Left renal pelvis (tissue), 4 donors: ENCODE measurements around the gene TMEM123. TPM values are rescaled to one million over a fixed set of nuclear protein-coding genes. Genes with fewer than 3 reads are reported as not detected.

Experiments
- DNase-seq, 4 donors: peaks; one replicate each; pipeline ENCODE4 v3.0.0-alpha.2; 2013; ENCODE audit warnings: low read depth in 4 of 4, low spot score in 3 of 4
- polyA plus RNA-seq, 4 donors: library from polyadenylated mRNA; unstranded; fragments of 120-200 nt; gene quantifications; one replicate each; pipeline ENCODE4 v1.2.1, GENCODE V29; 2013; ENCODE audit not compliant: insufficient read length in 4 of 4

The TMEM123 gene
- polyA plus RNA-seq, 4 donors, result 179 to 384 (median 284) TPM

- DNase-seq, result no peak
These were observed 21.0 kb upstream of the TMEM123 start for GRCh38 chr11:102473543-102473942.

GRCh38 chr11:102472127-102472526 is 19.6 kb upstream of the TMEM123 start:
- no peak for DNase-seq

DNA sequence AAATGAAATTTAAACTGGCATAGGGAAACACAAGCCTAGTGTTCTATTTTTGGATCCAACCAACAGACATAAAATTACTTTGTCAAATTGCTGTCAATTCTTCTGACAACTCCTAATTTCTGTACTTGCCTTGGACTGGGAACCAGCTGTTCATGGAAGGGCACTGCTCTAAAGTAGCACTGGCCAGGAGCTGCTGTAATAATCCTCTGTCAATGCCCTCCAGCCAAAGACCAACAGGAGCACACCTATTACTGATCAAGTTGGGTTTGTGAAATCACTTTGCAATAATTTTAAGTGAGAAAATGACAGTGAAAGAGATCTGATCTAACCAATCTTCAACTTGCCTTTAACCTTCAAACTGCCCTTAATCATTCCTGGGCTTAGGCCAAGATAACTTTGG is 18.9 kb upstream of the TMEM123 start:
- DNase-seq, result no peak

DNA sequence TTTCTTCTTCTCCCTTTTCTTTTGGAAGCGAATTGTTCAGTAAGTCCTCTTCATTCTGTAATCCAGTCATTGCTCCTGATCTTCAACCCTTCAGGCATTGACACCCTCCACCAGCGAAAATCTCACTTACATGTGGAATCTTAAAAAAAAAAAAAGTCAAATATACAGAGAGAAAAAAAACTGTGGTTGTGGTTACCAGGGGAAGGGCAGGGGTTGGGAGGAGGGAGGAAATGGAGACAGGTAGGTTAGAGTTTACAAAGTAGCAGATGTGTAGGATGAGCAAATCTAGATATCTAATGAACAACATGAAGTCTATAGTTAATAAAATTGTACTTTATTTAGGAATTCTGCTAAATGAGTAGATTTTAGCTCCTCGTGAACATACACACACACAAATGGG is 17.7 kb upstream of the TMEM123 start:
- no peak for DNase-seq

DNA sequence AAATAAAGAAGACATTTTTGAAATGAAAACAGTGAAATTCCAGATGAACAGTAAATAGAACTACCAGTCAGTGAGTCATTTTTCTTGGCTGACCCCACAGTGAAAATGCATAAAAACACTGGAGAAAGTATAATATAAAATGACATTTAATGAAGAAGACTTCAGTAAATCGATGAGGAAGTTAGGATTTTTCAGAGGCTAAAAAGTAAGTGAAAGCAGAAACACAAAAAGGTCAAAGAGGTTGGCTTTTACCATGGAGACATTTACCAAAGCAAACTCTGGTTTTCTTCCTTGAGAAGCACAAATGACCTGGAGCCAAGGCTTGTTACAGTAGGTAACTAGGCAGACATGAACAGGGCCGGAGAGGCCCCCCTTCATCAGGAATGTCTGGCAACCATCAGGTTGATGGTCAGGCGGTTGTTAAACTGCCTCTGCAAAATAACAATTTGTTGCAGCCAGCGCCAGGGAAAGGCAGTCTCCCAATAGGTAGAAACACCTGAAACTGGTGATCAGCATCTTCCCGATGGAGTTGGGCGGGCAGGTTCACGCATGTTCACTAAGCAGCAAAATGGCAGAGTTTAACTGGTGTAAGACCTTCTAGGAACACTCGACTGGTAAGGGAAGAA is 16.7 kb upstream of the TMEM123 start:
- no peak for DNase-seq

DNA sequence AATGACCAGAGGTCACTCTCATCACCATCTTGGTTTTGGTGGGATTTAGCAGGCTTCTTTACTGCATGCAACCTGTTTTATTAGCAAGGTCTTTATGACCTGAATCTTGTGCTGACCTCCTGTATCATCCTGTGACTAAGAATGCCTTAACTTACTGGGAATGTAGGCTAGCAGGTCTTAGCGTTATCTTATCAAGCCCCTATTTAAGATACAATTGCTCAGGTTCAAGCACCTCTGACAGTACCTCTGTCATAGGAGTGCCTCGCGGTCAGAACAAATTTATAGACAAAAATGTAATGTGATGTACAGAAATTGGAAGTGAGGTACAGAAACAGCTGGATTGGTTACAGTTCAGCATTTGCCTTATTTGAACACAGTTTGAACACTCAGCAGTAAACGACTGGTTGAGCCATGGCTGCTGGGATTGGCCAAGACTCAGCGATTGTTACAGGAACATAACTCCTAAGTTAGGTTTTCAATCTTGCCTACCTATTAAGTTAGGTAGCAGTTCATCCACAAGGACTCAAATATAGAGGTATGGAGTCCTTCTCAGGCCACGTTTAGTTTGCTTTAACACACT is 16.1 kb upstream of the TMEM123 start:
- no peak for DNase-seq

DNA sequence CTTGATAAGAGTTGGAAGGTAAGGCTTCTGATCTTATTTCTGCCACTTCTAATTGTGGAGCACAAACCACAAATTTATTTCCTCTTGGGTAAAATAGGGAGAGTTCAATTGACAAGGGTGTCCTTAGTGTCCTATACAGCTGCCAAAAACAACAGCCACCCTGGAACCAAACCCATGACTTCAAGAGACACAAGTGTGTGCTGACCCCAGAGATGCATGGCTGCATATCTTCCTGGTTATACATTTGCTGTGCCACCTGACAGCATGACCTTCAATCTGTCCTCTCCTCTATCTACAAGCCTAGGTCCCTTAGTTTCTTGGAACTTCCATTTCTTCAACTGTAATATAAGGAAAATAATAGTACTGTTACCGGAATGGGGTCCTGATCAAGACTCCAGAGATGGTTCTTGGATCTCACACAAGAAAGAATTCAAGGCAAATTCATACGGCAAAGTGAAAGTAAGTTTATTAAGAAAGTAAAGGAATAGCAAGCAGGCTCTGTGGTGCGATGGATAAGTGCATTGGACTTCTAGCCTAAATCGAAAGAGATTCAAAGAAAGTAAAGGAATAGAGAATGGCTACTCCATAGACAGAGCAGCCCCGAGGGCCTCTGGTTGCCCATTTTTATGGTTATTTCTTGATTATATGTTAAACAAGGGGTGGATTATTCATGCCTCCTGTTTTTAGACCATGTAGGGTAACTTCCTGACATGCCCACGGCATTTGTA is 15.5 kb upstream of the TMEM123 start:
- DNase-seq, result no peak

DNA sequence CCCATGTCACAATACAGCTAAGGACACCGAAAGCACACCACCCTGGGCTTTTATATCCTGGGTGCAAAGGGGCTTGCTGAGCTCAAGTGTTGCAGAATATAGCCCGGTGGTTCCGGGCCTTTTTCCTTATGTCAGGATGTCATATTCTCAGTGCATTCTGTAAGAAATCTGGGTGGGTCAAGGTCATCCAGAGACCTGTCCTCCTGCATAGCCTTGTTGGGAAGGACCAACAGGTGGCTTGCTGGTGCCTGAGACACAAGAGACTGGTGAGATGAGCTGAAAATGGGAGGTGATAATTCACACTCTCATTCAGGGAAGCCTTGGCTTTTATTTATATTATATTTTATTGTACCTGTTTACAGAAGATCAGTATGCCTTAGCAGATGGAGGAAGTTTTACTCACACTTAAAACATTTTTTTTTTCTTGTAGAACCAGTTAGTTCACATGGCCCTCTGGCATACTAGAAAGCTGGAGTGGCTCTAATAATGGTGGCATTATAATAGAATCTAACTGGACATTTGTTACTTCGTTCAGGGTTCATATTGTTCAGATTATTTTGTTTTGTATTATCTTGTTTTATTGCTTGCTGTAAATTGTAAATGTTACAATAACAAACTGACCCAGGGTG is 14.6 kb upstream of the TMEM123 start:
- DNase-seq, result no peak

DNA sequence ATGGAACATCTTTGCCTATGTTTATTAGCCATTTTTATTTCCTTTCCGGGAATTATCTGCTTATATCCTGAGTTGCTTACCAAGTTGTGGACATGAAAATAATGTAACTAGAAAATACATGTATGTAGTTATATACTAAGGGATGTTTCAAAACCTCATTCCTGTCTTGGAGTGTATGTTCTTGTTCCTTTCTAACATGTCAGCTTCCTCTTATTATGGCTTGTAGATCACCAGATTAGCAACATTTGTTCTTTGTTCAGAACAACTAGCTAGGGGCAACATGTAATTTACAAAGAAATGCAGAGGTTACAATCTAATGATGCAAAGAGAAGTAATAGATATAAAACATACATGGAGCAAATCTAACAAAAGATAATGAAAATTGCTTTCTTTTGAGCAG is 13.1 kb upstream of the TMEM123 start:
- DNase-seq, result no peak

DNA sequence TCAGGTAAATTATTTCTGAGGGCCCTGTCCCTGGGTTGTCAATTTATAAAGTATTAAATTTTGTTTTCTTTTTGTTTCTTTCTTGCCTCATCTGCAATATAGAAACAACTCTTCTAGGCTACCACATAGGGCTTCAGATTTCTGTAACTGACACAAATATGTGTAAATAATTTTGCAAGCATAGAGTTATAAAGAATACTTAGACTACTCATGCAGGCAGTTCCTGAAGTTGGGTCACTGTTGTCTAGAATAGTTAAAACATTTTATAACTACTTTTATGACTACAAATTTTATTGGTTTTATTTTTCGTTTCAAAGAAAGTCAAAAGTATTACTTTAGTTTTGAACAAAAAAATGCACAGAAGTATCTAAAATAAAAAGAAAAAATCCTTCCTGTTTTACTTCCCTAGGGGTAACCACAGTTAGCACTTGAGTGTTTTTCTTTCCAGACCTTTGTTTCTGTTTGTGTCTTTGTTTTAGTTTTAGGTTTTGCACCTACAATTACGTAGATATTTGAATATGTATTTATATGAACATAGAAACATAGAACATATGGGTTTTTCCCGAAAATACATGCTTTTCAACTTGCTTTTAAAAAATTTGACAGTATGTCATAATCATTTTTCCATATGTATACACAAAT is 12.4 kb upstream of the TMEM123 start:
- no peak for DNase-seq

- DNase-seq, result no peak
These were observed 11.5 kb upstream of the TMEM123 start for GRCh38 chr11:102464037-102464436.

DNA sequence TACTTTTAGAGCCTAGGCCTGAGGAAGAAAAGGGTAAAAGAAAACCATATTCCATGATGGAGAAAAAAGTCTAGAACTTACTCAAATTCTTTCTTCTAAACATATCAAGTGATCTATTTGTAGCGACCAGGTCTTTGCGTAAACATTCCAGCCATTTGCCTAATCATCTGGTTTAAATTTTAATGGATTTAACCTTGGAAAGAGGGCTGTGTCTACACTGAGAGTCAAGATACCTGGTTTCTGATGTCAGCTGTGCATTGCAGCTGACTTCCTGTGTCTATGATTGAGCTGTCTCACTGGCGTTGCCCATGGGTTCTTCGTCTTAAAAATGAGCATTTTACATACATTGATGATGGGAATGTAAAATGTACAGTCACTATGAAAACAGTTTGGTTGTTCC is 10.0 kb upstream of the TMEM123 start:
- no peak for DNase-seq

DNA sequence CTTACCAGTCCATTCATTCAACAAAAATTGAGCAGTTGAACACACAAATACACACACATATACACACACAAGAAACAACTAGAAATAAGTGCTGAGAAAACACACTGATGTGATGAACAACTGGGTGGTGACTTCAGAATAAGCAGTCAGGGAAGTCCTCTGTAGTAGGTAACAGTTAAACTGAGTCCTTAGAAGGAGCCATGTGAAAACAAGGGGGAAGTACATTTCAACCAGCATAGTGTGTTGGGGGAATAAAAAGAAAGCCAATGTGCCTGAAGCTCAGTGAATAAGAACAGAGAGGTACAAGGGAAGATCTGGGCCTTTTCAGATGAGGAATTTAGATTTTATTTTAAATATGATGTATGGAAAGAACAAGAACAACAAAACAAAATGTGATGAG is 6.8 kb upstream of the TMEM123 start:
- DNase-seq, result no peak

GRCh38 chr11:102458548-102458947 is 6.0 kb upstream of the TMEM123 start:
- DNase-seq, result no peak

- no peak for DNase-seq
These were observed 5.3 kb upstream of the TMEM123 start for GRCh38 chr11:102457865-102458264.

- DNase-seq, result no peak
These were observed 4.6 kb upstream of the TMEM123 start for GRCh38 chr11:102457056-102457677.

- no peak for DNase-seq
These were observed 3.8 kb upstream of the TMEM123 start for GRCh38 chr11:102456381-102456780.

- DNase-seq, result no peak
These were observed 1.4 kb upstream of the TMEM123 start for GRCh38 chr11:102453921-102454320.

GRCh38 chr11:102453302-102453695 is 734 bp upstream of the TMEM123 start:
- peak in 1 of 4 donors; percentile 14 for DNase-seq

- peak; percentile 41 to 66 (median 56) for DNase-seq
These were observed 694 bp downstream of the TMEM123 start for GRCh38 chr11:102451681-102452460.
